PC-9 (cell line): ENCODE measurements around the gene HMX1.

Experiments
- CTCF ChIP-seq: fragments of 200-600 bp; sonication (generic); conservative IDR thresholded peaks from 2 replicates; pipeline ENCODE4 v1.6.1; 2017; ENCODE audit warnings: mixed run types, antibody characterized with exemption, mild to moderate bottlenecking, moderate library complexity
- EZH2 ChIP-seq: fragments of 200-600 bp; sonication (generic); IDR thresholded peaks from 2 replicates; pipeline ENCODE4 v1.8.0; 2017; ENCODE audit warnings: antibody characterized with exemption, low read depth

- TF ChIP-seq CTCF: no peak
- no peak for TF ChIP-seq EZH2
Measured at GRCh38 chr4:8849266-8850073, 22.2 kb downstream of the HMX1 start.
